GM10266 (cell line): ENCODE data around the gene CCDC50.

Experiments used
- DNase-seq: peaks from one replicate; pipeline ENCODE4 v3.0.0; 2012; ENCODE audit errors: extremely low spot score
- CTCF ChIP-seq: IDR thresholded peaks from 2 replicates; pipeline ENCODE4 v1.5.1; 2012; ENCODE audit warnings: mild to moderate bottlenecking, low read depth; ENCODE audit not compliant: control insufficient read depth, insufficient read depth; ENCODE audit errors: missing control alignments

The CCDC50 gene

GRCh38 chr3:191366675-191367074 lies 37.5 kb downstream of the CCDC50 start:
- no peak for TF ChIP-seq CTCF
- DNase-seq: no peak

- DNase-seq: no peak
- TF ChIP-seq CTCF: no peak
Measured at GRCh38 chr3:191368755-191369615, 39.8 kb downstream of the CCDC50 start.

GRCh38 chr3:191369616-191370010 lies 40.4 kb downstream of the CCDC50 start:
- no peak for TF ChIP-seq CTCF
- DNase-seq: no peak

- no peak for DNase-seq
- TF ChIP-seq CTCF: no peak
Measured at GRCh38 chr3:191372122-191372521, 42.9 kb downstream of the CCDC50 start.

GRCh38 chr3:191373327-191373726 lies 44.1 kb downstream of the CCDC50 start:
- no peak for TF ChIP-seq CTCF
- DNase-seq: no peak

- TF ChIP-seq CTCF: no peak
- DNase-seq: no peak
Measured at GRCh38 chr3:191376516-191377141, 47.4 kb downstream of the CCDC50 start.
